Measurements from ENCODE around the gene KCNH6.

Gene KCNH6

GRCh38 chr17:63567229-63567628, 44.1 kb downstream of the KCNH6 start:
- TF ChIP-seq GABPA (IDR thresholded peaks at IDR 0.05; ENCODE audit: low read depth) (no peak), SPI1 (IDR thresholded peaks at IDR 0.05; ENCODE audit: borderline replicate concordance, low read depth) (no peak), CTCF (IDR thresholded peaks at IDR 0.05; ENCODE audit: insufficient read depth, low read length) (no peak), REST (IDR thresholded peaks at IDR 0.05; ENCODE audit: insufficient replicate concordance, low read depth) (no peak), POLR2AphosphoS5 (IDR thresholded peaks at IDR 0.05; ENCODE audit: low read depth) (no peak)
- no peak overlapping the region for H3K4me3 ChIP-seq (replicated peaks; ENCODE audit: insufficient read depth, low read length)
- no peak for DNase-seq (ENCODE audit: low read depth in 1 of 2, low spot score in 1 of 2)
- H3K27ac ChIP-seq (replicated peaks) = no peak overlapping the region
- H3K27me3 ChIP-seq (ENCODE audit: insufficient read depth, poor library complexity, severe bottlenecking) = no peaks in the 10 kb centered on the region

GRCh38 chr17:63568563-63568962, 45.4 kb downstream of the KCNH6 start:
- Histone ChIP-seq H3K27ac (replicated peaks) (no peak overlapping the region), H3K27me3 (ENCODE audit: insufficient read depth, poor library complexity, severe bottlenecking) (no peaks in the 10 kb centered on the region), H3K4me3 (replicated peaks; ENCODE audit: insufficient read depth, low read length) (no peak overlapping the region)
- no peak for DNase-seq (ENCODE audit: low read depth in 1 of 2, low spot score in 1 of 2)
- TF ChIP-seq CTCF (IDR thresholded peaks at IDR 0.05; ENCODE audit: insufficient read depth, low read length) (no peak), GABPA (IDR thresholded peaks at IDR 0.05; ENCODE audit: low read depth) (no peak), REST (IDR thresholded peaks at IDR 0.05; ENCODE audit: insufficient replicate concordance, low read depth) (no peak), SPI1 (IDR thresholded peaks at IDR 0.05; ENCODE audit: borderline replicate concordance, low read depth) (no peak), POLR2AphosphoS5 (IDR thresholded peaks at IDR 0.05; ENCODE audit: low read depth) (no peak)

- Histone ChIP-seq H3K27ac (replicated peaks) (no peak overlapping the region), H3K4me3 (replicated peaks; ENCODE audit: insufficient read depth, low read length) (no peak overlapping the region), H3K27me3 (ENCODE audit: insufficient read depth, poor library complexity, severe bottlenecking) (no peaks in the 10 kb centered on the region)
- TF ChIP-seq POLR2AphosphoS5 (IDR thresholded peaks at IDR 0.05; ENCODE audit: low read depth) (no peak), REST (IDR thresholded peaks at IDR 0.05; ENCODE audit: insufficient replicate concordance, low read depth) (no peak), GABPA (IDR thresholded peaks at IDR 0.05; ENCODE audit: low read depth) (no peak), SPI1 (IDR thresholded peaks at IDR 0.05; ENCODE audit: borderline replicate concordance, low read depth) (no peak), CTCF (IDR thresholded peaks at IDR 0.05; ENCODE audit: insufficient read depth, low read length) (no peak)
- DNase-seq (ENCODE audit: low read depth in 1 of 2, low spot score in 1 of 2) = peak; percentile 50 to 74
Measured at GRCh38 chr17:63571632-63572310, 48.6 kb downstream of the KCNH6 start.

All from HL-60 (cell line).